PC-3 (cell line): Measurements from ENCODE around the gene ADD1. TPM values are rescaled to one million over a fixed set of nuclear protein-coding genes. Genes with fewer than 3 reads are reported as not detected.

Experiments
- ATAC-seq: fragments of 200-7000 bp; cut with Tn5 transposase; 2 replicates; pipeline ENCODE4 v1.9.1; 2020; ENCODE audit warnings: mild to moderate bottlenecking, moderate library complexity
- BruUV-seq: library from RNA; stranded (reverse); fragments of 400-500 nt; replicated peaks from 2 replicates; lab custom pipeline; 2021; lab: Mats Ljungman, UMichigan
- CTCF ChIA-PET: fragments of 300-600 bp; sonication (Branson Sonifier 250); formaldehyde crosslinking; loops from one replicate; lab custom pipeline; 2022; ENCODE audit warnings: antibody characterized with exemption; lab: Charles Lee
- POLR2A ChIA-PET: fragments of 300-600 bp; sonication (Branson Sonifier 250); formaldehyde crosslinking; loops from one replicate; lab custom pipeline; 2022; ENCODE audit warnings: antibody characterized with exemption; ENCODE audit not compliant: unreplicated experiment; lab: Charles Lee
- DNase-seq: peaks from one replicate; pipeline ENCODE4 v3.0.0-alpha.2; 2015
- H2AFZ ChIP-seq: fragments of 300-600 bp; sonication (generic); 2 replicates; pipeline ENCODE4 v1.6.0; 2016; ENCODE audit warnings: antibody characterized with exemption, low read length
- H3F3A ChIP-seq: fragments of 300-600 bp; sonication (generic); one replicate; pipeline ENCODE4 v1.6.0; 2017; ENCODE audit warnings: antibody characterized with exemption, low read length, control low read depth, mild to moderate bottlenecking; ENCODE audit not compliant: unreplicated experiment
- H3K27ac ChIP-seq: fragments of 300-600 bp; sonication (generic); 2 replicates; pipeline ENCODE4 v1.5.1; 2016; ENCODE audit warnings: mild to moderate bottlenecking, low read length
- H3K27me3 ChIP-seq: fragments of 300-600 bp; sonication (generic); 2 replicates; pipeline ENCODE4 v1.6.1; 2016; ENCODE audit warnings: low read length, mixed read lengths
- H3K36me3 ChIP-seq: fragments of 300-600 bp; sonication (generic); 2 replicates; pipeline ENCODE4 v1.6.1; 2016; ENCODE audit warnings: low read depth, mixed run types, low read length, mixed read lengths
- H3K4me1 ChIP-seq: fragments of 300-600 bp; sonication (generic); 2 replicates; pipeline ENCODE4 v1.5.1; 2016; ENCODE audit warnings: low read length; ENCODE audit not compliant: insufficient read depth
- H3K4me2 ChIP-seq: fragments of 300-600 bp; sonication (generic); 2 replicates; pipeline ENCODE4 v1.6.0; 2016; ENCODE audit warnings: low read length
- H3K4me3 ChIP-seq: fragments of 300-600 bp; sonication (generic); 2 replicates; pipeline ENCODE4 v1.5.1; 2016; ENCODE audit warnings: mild to moderate bottlenecking, low read length, mixed read lengths
- H3K79me2 ChIP-seq: fragments of 300-600 bp; sonication (generic); 2 replicates; pipeline ENCODE4 v1.6.1; 2017; ENCODE audit warnings: low read length, mixed read lengths
- H3K9ac ChIP-seq: fragments of 300-600 bp; sonication (generic); 2 replicates; pipeline ENCODE4 v1.6.0; 2016; ENCODE audit warnings: mild to moderate bottlenecking, low read length
- H3K9me2 ChIP-seq: fragments of 300-600 bp; sonication (generic); replicated peaks from 2 replicates; pipeline ENCODE4 v1.6.1; 2016; ENCODE audit warnings: mixed run types, low read length, mixed read lengths
- H3K9me3 ChIP-seq: fragments of 300-600 bp; sonication (generic); 2 replicates; pipeline ENCODE4 v1.6.1; 2016; ENCODE audit warnings: low read length, mixed read lengths
- H4K20me1 ChIP-seq: fragments of 300-600 bp; sonication (generic); 2 replicates; pipeline ENCODE4 v1.6.1; 2016; ENCODE audit warnings: low read length, mixed read lengths
- EZH2 ChIP-seq: fragments of 300-600 bp; sonication (generic); IDR thresholded peaks from one replicate; pipeline ENCODE4 v1.6.1; 2017; ENCODE audit warnings: antibody characterized with exemption, mild to moderate bottlenecking, low read length; ENCODE audit not compliant: unreplicated experiment
- EZH2phosphoT487 ChIP-seq: fragments of 300-600 bp; sonication (generic); IDR thresholded peaks from 2 replicates; pipeline ENCODE4 v1.6.1; 2018; ENCODE audit warnings: mild to moderate bottlenecking, antibody characterized with exemption, low read length, borderline replicate concordance
- intact Hi-C: fragments of 100-400 bp; cut with micrococcal nuclease; formaldehyde crosslinking; loops from 2 replicates; pipeline ENCODE4 v1.9.0; 2023
- total RNA-seq: library from RNA; depleted of rRNA; stranded (reverse); fragments of >200 nt; gene quantifications from 2 replicates; pipeline ENCODE4 v1.2.3, GENCODE V29; 2014
- TF ChIP-seq, protein P1 (sequence below): fragments of 300-600 bp; sonication (generic); conservative IDR thresholded peaks from 2 replicates; pipeline ENCODE4 v1.5.1; 2017; ENCODE audit warnings: antibody characterized with exemption, low read depth, mild to moderate bottlenecking, low read length

Gene ADD1
- total RNA-seq, 1 experiment from 2014 or later: 118 TPM

- no peaks in the 10 kb centered on the region for H3K27me3 ChIP-seq
- peaks cover 12% of the 10 kb centered on the region for H3K4me1 ChIP-seq
- H3K36me3 ChIP-seq: no peaks in the 10 kb centered on the region
- intact Hi-C loops: no loop called here
- ATAC-seq: no peak
- peaks cover 3% of the 10 kb centered on the region for H3F3A ChIP-seq
- no peak overlapping the region for H3K4me2 ChIP-seq
- ChIA-PET POLR2A (no interaction called here), CTCF (no interaction called here)
- no peak for DNase-seq
- H3K9ac ChIP-seq: no peak overlapping the region
- H3K9me3 ChIP-seq: no peaks in the 10 kb centered on the region
- 0 out of 2 replicates have a peak, but pooled peaks cover 4% of the 10 kb centered on the region for H4K20me1 ChIP-seq
- H2AFZ ChIP-seq: no peak overlapping the region
- H3K4me3 ChIP-seq: no peak overlapping the region
- BruUV-seq: no TSS peak
- TF ChIP-seq EZH2phosphoT487: no peak
- TF ChIP-seq, protein P1, sequence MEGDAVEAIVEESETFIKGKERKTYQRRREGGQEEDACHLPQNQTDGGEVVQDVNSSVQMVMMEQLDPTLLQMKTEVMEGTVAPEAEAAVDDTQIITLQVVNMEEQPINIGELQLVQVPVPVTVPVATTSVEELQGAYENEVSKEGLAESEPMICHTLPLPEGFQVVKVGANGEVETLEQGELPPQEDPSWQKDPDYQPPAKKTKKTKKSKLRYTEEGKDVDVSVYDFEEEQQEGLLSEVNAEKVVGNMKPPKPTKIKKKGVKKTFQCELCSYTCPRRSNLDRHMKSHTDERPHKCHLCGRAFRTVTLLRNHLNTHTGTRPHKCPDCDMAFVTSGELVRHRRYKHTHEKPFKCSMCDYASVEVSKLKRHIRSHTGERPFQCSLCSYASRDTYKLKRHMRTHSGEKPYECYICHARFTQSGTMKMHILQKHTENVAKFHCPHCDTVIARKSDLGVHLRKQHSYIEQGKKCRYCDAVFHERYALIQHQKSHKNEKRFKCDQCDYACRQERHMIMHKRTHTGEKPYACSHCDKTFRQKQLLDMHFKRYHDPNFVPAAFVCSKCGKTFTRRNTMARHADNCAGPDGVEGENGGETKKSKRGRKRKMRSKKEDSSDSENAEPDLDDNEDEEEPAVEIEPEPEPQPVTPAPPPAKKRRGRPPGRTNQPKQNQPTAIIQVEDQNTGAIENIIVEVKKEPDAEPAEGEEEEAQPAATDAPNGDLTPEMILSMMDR: no peak
- TF ChIP-seq EZH2: no peak
- H3K27ac ChIP-seq: no peak overlapping the region
- peaks cover 91% of the 10 kb centered on the region for H3K79me2 ChIP-seq
- H3K9me2 ChIP-seq: no peaks in the 10 kb centered on the region
These were observed 20.0 kb downstream of the ADD1 start for GRCh38 chr4:2863649-2864048.

GRCh38 chr4:2865196-2865780 lies 21.6 kb downstream of the ADD1 start:
- ATAC-seq (no peak), DNase-seq (no peak)
- H3K4me3 ChIP-seq: no peak overlapping the region
- 0 out of 2 replicates have a peak, but pooled peaks cover 4% of the 10 kb centered on the region for H4K20me1 ChIP-seq
- H3K9me2 ChIP-seq: no peaks in the 10 kb centered on the region
- H3K79me2 ChIP-seq: peaks cover 90% of the 10 kb centered on the region
- BruUV-seq: no TSS peak
- H3K36me3 ChIP-seq: no peaks in the 10 kb centered on the region
- intact Hi-C loops: no loop called here
- POLR2A ChIA-PET: interaction anchor here (0.6 kb wide), 1 partner anchor 62 kb away, joined by 7 read pairs; no protein-coding TSS in a partner anchor
- H3K4me1 ChIP-seq: peaks cover 12% of the 10 kb centered on the region
- no peak overlapping the region for H2AFZ ChIP-seq
- H3K27ac ChIP-seq: no peak overlapping the region
- H3K4me2 ChIP-seq: no peak overlapping the region
- CTCF ChIA-PET: no interaction called here
- TF ChIP-seq, protein P1: no peak
- TF ChIP-seq EZH2 (no peak), EZH2phosphoT487 (no peak)
- H3K9me3 ChIP-seq: no peaks in the 10 kb centered on the region
- no peaks in the 10 kb centered on the region for H3K27me3 ChIP-seq
- peaks cover 3% of the 10 kb centered on the region for H3F3A ChIP-seq
- H3K9ac ChIP-seq: no peak overlapping the region

DNA sequence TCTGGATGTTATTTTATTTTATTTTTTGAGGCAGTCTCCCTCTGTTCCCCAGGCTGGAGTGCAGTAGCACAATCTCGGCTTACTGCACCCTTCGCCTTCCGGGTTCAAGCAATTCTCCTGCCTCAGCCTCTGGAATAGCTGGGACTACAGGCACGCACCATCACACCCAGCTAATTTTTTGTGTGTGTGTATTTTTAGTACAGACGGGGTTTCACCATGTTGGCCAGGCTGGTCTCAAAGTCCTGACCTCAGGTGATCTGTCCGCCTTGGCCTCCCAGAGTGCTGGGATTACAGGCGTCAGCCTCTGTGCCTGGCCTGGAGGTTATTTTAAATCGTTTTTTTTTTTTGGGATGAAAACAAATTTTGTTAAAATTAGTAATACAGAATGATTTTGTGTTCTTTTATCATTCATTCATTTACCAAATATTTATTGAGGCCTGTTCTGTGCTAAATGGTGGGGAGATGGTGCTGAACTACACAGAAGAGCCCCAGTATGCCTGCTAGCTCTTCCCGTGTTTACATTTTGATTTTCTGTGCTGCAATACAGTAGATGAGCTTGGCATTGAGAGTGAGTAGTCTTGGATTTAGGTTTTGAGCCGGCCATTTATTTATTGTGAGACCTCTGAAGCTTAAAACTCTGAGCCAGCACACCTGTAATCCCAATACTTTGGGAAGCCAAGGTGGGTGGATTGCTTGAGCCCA lies 22.7 kb downstream of the ADD1 start:
- H3F3A ChIP-seq: peaks cover 3% of the 10 kb centered on the region
- CTCF ChIA-PET: no interaction called here

More for the DNA sequence above, 22.7 kb downstream of the ADD1 start:
- ATAC-seq (no peak), DNase-seq (no peak)
- Histone ChIP-seq H3K27ac (no peak overlapping the region), H3K9ac (no peak overlapping the region), H3K36me3 (no peaks in the 10 kb centered on the region), H3K4me3 (no peak overlapping the region), H3K4me2 (no peak overlapping the region), H4K20me1 (0 out of 2 replicates have a peak, but pooled peaks cover 4% of the 10 kb centered on the region), H2AFZ (no peak overlapping the region), H3K9me3 (no peaks in the 10 kb centered on the region), H3K79me2 (peaks cover 83% of the 10 kb centered on the region), H3K9me2 (no peaks in the 10 kb centered on the region), H3K4me1 (peaks cover 12% of the 10 kb centered on the region), H3K27me3 (no peaks in the 10 kb centered on the region)
- BruUV-seq: no TSS peak
- POLR2A ChIA-PET: interaction anchor here (0.6 kb wide), 1 partner anchor 74 kb away, joined by 4 read pairs; the partner anchor contains the start of gene SH3BP2
- intact Hi-C loops: no loop called here
- no peak for TF ChIP-seq EZH2phosphoT487
- TF ChIP-seq EZH2: no peak
- TF ChIP-seq, protein P1: no peak
